SH-SY5Y (cell line): ENCODE results near the gene HP1BP3.

Experiments
- GATA2 ChIP-seq: IDR thresholded peaks from 2 replicates; pipeline ENCODE4 v1.6.1; 2011; ENCODE audit warnings: mild to moderate bottlenecking, low read depth, low read length
- GATA3 ChIP-seq: IDR thresholded peaks from 2 replicates; pipeline ENCODE4 v1.6.1; 2011; ENCODE audit warnings: low read depth, mild to moderate bottlenecking, low read length, moderate library complexity

HP1BP3 gene

GRCh38 chr1:20713440-20713839, 73.7 kb downstream of the HP1BP3 start:
- TF ChIP-seq GATA2 (no peak), GATA3 (no peak)

DNA sequence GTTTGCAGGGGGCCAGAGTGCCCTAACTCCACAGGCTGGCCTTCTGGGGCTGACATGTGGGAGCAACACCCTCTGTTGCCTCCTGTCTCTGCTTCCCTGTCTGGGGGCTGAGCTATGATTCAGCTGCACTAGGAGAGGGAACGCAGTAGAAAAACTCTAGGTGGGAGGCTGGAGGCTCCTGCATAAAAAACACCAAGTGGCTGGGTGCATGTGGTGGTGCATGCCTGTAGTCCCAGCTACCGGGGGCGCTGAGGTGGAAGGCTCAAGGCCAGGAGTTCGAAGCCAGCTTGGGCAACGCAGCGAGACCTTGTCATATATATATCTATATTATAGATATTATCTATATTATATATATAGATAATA, 74.9 kb downstream of the HP1BP3 start:
- no peak for TF ChIP-seq GATA3
- no peak for TF ChIP-seq GATA2

GRCh38 chr1:20711285-20712214, 75.6 kb downstream of the HP1BP3 start:
- no peak for TF ChIP-seq GATA2

GRCh38 chr1:20710469-20711284, 76.4 kb downstream of the HP1BP3 start:
- TF ChIP-seq GATA3 (no peak), GATA2 (no peak)

DNA sequence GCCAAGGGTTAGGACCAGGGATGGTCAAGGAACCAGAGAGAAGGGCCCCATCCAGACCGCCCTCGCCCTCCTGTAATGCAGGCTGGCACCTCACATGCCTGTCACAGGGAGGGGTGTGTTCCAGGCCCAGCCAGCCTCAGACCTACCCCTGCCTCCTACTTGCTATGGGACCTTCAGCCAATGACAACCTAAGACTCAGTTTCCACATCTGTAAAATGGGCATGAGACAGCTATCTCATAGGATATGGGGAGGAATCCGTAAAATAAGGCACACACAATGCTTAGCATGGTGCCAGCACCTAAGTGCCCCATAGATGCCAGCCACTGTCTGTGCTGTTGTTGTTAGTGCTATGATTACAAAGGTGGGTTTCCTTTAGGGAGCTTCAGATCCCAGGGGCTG, 77.2 kb downstream of the HP1BP3 start:
- TF ChIP-seq GATA3 (no peak), GATA2 (no peak)

GRCh38 chr1:20708891-20709290, 78.2 kb downstream of the HP1BP3 start:
- TF ChIP-seq GATA3 (no peak), GATA2 (no peak)

DNA sequence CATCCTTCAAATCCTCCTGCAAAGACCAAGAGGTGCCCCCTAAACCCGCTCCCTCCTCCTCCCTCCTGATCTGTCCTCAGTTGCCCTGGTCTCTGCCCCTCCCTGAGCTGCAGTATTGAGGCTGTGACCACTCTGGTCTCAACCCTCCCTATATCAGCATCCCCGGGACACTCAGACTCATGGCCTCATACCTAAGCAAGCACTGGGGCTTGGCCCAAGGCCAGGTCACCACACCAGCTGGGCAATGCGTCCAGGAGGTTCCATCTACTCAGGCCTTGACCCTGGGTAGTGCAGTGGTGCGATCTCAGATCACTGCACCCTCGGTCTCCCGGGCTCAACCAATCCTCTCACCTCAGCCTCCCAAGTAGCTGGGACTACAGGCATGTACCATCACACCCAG, 79.0 kb downstream of the HP1BP3 start:
- TF ChIP-seq GATA3: no peak
- no peak for TF ChIP-seq GATA2

DNA sequence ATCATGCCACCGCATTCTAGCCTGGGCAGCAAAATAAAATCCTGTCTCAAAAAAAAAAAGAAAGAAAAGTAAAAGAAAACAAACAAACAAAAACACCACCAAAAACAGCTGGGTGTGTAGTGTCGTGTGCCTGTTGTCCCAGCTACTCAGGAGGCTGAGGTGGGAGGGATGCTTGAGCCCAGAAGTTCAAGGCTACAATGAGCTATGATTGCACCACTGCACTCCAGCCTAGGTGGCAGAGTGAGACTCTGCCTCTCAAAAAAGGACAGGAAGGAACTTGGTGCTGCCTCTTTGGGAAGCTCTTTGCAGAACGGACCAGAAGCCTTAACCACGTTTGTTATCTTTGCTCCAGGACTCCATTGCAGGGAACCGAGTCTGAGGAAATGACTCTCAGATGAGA, 80.3 kb downstream of the HP1BP3 start:
- TF ChIP-seq GATA3 (no peak), GATA2 (no peak)

DNA sequence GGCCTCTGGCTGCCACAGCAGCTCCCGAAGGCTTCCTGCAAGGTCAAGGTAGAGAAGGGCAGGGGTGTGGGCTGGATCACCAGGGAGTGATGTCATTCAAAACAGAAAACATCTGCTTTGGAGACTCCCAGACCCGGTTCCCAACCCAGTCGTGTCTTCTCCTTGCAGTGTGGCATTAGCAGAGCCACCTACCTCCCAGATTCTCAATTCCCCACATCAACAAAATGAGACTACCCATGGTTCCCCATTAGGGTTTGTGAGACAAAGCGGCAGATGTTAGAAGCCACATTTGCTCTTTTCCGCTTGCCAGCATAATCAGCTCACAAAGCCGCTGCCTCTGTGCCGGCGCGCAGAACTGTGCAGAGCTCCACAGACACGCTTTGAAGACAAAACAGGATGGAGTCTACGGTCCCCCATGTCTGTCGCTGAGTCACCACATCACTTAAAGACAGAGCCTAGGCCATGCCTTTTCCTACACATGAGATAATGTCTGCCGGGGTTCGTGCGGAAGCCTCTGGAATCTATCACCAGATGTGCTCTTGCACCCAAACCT, 81.8 kb downstream of the HP1BP3 start:
- TF ChIP-seq GATA2: no peak
- no peak for TF ChIP-seq GATA3

DNA sequence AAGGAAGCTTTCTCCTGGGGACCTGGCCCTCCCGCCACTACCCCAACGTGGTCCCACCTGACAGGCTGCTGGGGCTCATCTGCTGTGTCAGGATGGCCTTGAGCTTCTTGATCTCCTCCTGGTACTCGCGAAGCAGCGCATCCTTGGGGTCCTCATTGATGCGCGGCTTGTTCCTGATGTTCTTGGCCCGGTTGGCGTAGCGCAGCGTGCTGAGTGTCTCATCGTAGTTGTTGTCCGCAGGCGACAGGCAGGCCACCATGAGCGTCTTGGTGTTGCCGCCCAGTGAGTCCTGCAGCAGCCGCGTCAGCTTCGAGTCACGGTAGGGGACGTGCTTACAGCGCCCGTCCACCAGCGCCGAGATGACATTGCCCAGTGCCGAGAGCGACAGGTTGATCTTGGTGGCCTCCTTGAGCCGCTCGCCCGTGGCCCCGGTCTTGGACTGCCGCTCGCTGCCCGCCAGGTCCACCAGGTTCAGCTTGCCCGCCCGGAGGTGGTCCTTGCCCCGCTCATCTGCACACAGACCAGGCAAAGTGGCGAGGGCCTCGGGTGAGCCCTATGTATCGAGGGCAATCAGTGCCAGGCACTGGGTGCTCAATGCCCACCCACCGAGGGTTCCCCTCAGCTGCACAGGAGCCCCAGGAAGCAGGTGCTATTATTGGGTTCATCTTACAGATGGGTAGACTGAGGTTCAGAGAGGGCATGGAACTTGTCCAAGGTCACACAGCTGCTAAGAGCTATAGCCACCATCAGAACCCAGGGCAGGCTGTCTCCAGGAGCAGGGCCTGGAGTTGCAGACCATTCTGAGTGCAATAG, 82.5 kb downstream of the HP1BP3 start:
- TF ChIP-seq GATA2 (no peak), GATA3 (no peak)

GRCh38 chr1:20703124-20703756, 83.9 kb downstream of the HP1BP3 start:
- TF ChIP-seq GATA3 (no peak), GATA2 (no peak)

- TF ChIP-seq GATA3 (no peak), GATA2 (no peak)
Observed at GRCh38 chr1:20702416-20702815, 84.7 kb downstream of the HP1BP3 start.

DNA sequence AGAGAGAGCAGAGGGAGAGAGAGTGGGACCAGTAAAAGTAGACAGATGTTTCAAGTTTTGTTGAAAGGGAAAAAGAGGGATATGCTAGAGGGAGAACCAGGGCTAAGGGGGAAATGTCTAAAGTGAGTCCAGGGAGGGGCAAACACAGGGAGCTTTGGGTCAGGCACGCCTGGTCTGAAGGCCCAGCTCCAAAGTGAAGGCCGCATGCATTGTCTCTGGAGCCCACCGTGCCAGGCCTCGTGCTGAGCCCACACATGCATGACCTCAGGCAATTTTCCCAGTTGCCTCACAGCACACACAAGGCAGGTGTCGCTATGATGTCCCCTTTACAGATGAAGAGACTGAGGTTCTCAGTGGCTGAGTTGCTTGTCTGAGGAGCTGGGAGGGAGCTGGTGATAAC, 85.3 kb downstream of the HP1BP3 start:
- TF ChIP-seq GATA2: no peak

DNA sequence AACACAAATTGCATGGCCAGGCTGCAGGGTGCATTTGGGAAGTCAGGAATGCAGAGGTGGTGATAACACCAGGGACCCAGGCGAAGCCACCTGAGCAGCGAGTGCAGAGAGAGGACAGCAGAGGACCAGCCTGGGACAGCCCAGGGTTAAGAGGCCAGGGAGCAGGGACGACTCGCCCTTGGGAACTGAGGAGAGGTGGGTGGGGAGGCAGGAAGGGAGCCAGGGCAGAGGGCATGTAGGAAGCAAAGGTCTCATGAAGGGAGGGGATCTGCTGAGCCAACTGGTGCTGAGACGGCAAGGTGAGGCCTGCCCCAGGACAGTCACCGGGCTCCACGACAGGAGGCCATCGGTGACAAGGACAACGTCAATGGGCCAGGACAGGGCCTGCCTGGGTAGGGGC, 85.7 kb downstream of the HP1BP3 start:
- no peak for TF ChIP-seq GATA2
- TF ChIP-seq GATA3: no peak
